ENCODE data around the gene PTGES2. TPM values are rescaled to one million over a fixed set of nuclear protein-coding genes. Genes with fewer than 3 reads are reported as not detected.

PTGES2 gene
- polyA plus RNA-seq, 1 of the 3 experiments (the other 2 are of a cell fraction), result 141 TPM

DNA sequence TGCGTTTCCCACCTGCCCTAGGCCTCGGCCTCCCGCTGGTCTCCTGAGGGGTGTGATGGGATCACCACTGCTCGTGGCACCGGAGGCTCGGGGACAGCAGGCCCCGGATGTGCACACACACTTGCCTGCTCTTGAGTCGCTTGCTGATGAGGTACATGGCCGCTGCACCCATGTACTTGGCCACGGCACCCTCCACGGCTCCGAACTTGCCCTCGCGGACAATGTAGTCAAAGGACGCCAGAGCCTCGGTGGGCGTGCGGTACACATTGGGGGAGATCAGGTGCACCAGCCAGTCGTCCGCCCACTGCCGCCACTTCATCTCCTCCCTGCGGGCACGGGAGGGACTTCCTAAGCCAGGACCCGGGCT lies 4.7 kb downstream of the PTGES2 start:
- WGBS (ENCODE audit: low lambda C conversion rate), result 95% methylated on average over 9 of the region's 24 CpGs
- Histone ChIP-seq H3K9me2 (no peaks in the 10 kb centered on the region), H3K4me3 (ENCODE audit: low read depth in 2 of 2, low read length in 1 of 2) (no peak overlapping the region), H3K4me2 (no peak overlapping the region), H4K20me1 (ENCODE audit: insufficient read depth) (peaks cover 14% of the 10 kb centered on the region; the same call in 1 of the 2 replicates), H3K9ac (no peak overlapping the region), H3K27ac (ENCODE audit: low read depth in 2 of 2, low read length in 1 of 2) (no peak overlapping the region), H3K27me3 (ENCODE audit: insufficient read depth) (no peaks in the 10 kb centered on the region), H3F3A (replicated peaks; ENCODE audit: insufficient read depth) (no peaks in the 10 kb centered on the region), H3K79me2 (ENCODE audit: insufficient read depth) (peaks cover 21% of the 10 kb centered on the region), H3K4me1 (ENCODE audit: control insufficient read depth in 1 of 2, insufficient read depth in 2 of 2, low read depth in 1 of 2, low read length in 1 of 2) (peaks cover 3 to 18% of the 10 kb centered on the region in 2 experiments; a peak in 1 of 4 replicates), H3K36me3 (replicated peaks in 1 of 2; ENCODE audit: control insufficient read depth in 1 of 2, insufficient read depth in 2 of 2, low read length in 1 of 2) (peaks cover 0 to 26% of the 10 kb centered on the region in 2 experiments), H3K9me3 (no peaks in the 10 kb centered on the region), H2AFZ (ENCODE audit: low read depth) (no peak overlapping the region)
- no peak for DNase-seq
- TF ChIP-seq FOXM1 (IDR thresholded peaks at IDR 0.05; ENCODE audit: low read depth), result no peak
- TF ChIP-seq, protein P1, sequence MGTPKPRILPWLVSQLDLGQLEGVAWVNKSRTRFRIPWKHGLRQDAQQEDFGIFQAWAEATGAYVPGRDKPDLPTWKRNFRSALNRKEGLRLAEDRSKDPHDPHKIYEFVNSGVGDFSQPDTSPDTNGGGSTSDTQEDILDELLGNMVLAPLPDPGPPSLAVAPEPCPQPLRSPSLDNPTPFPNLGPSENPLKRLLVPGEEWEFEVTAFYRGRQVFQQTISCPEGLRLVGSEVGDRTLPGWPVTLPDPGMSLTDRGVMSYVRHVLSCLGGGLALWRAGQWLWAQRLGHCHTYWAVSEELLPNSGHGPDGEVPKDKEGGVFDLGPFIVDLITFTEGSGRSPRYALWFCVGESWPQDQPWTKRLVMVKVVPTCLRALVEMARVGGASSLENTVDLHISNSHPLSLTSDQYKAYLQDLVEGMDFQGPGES (IDR thresholded peaks at IDR 0.05; ENCODE audit: low read depth, low read length), result no peak
- TF ChIP-seq MEF2A (IDR thresholded peaks at IDR 0.05; ENCODE audit: borderline replicate concordance, low read depth), result no peak
- TF ChIP-seq JUND (IDR thresholded peaks at IDR 0.05), result no peak
- TF ChIP-seq RFX5 (IDR thresholded peaks at IDR 0.05; ENCODE audit: low read length), result no peak
- TF ChIP-seq YY1 (IDR thresholded peaks at IDR 0.05; ENCODE audit: low read depth), result no peak
- POLR2A ChIA-PET, result no interaction called here
- CTCF ChIA-PET, result no interaction called here

DNA sequence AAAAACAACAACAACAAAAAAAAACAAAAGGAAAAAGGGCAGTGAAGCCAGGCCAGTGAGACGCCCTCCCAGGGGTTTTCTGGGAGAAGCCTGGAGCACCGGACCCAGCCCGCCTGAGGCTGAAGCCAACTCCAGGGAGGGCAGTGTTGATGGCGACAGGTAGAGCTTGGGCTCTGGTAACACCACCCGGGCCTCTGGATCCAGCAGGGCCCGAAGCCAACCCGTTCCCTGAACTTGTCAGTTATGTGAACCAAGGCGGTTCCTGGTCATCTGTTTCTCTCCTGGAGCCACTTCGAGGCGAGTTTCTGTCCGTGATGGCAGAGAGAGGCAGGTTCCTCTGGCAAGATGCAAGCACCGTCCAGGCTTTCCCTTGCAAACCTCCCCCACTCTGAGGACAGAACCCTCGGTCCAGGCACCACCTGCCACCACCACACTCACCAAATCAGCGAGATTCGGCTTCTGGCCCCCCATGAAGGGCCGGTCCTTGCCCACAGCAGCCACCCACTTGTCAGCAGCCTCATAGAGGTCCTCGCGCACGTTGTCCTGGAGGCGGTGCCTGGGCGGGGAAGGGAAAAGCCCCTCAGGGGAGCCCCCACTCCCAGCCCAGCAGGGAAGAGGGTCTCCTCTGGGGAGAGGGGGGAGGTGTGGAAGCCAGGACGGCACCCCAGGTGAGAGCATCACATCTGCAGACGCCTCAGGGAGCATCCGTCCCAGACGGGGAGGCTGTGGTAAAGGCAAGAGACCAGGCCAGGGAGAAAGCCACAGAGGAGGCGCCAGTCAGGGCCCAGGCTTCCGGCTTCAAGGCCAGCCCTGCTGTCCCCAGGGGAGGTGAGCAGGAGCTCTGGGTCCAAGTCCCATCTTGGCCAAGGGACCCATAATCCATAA lies 5.4 kb downstream of the PTGES2 start:
- POLR2A ChIA-PET, result no interaction called here

DNA sequence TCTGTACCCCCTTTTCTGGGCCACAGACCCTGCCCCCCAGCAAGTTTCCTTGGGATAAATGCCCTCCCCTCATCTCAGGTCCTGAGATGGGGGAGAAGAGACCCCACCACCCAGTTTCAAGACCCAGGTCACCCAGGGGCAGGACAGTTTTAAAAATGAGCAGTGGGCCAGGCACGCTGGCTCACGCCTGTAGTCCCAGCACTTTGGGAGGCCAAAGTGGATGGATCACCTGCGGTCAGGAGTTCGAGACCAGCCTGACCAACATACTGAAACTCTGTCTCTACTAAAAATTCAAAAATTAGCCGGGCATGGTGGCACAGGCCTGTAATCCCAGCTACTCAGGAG lies 6.1 kb downstream of the PTGES2 start:
- peaks cover 14% of the 10 kb centered on the region; the same call in 1 of the 2 replicates for H4K20me1 ChIP-seq (ENCODE audit: insufficient read depth)
- H3K9me3 ChIP-seq, result no peaks in the 10 kb centered on the region
- H2AFZ ChIP-seq (ENCODE audit: low read depth), result no peak overlapping the region
- H3K9ac ChIP-seq, result no peak overlapping the region
- TF ChIP-seq RXRA (IDR thresholded peaks at IDR 0.05; ENCODE audit: borderline replicate concordance, low read depth) (no peak), NRF1 (IDR thresholded peaks at IDR 0.05; ENCODE audit: low read depth, low read length) (no peak), FOSL2 (IDR thresholded peaks at IDR 0.05; ENCODE audit: borderline replicate concordance, low read depth) (no peak), POLR2AphosphoS5 (IDR thresholded peaks at IDR 0.05; ENCODE audit: low read depth, low read length) (no peak), YY1 (IDR thresholded peaks at IDR 0.05; ENCODE audit: low read depth) (no peak), SIN3A (IDR thresholded peaks at IDR 0.05; ENCODE audit: borderline replicate concordance, low read depth, low read length) (no peak), EP300 (IDR thresholded peaks at IDR 0.05; ENCODE audit: borderline replicate concordance in 1 of 2, low read depth in 1 of 2, low read length in 1 of 2) (no peak), TCF12 (IDR thresholded peaks at IDR 0.05) (no peak), TAF1 (IDR thresholded peaks at IDR 0.05; ENCODE audit: borderline replicate concordance, low read depth, low read length) (no peak), RCOR1 (IDR thresholded peaks at IDR 0.05; ENCODE audit: low read length) (no peak), GATA2 (CRISPR knock-in tag; IDR thresholded peaks at IDR 0.05) (no peak)
- TF ChIP-seq, protein P2, sequence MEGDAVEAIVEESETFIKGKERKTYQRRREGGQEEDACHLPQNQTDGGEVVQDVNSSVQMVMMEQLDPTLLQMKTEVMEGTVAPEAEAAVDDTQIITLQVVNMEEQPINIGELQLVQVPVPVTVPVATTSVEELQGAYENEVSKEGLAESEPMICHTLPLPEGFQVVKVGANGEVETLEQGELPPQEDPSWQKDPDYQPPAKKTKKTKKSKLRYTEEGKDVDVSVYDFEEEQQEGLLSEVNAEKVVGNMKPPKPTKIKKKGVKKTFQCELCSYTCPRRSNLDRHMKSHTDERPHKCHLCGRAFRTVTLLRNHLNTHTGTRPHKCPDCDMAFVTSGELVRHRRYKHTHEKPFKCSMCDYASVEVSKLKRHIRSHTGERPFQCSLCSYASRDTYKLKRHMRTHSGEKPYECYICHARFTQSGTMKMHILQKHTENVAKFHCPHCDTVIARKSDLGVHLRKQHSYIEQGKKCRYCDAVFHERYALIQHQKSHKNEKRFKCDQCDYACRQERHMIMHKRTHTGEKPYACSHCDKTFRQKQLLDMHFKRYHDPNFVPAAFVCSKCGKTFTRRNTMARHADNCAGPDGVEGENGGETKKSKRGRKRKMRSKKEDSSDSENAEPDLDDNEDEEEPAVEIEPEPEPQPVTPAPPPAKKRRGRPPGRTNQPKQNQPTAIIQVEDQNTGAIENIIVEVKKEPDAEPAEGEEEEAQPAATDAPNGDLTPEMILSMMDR (IDR thresholded peaks at IDR 0.05), result no peak
- TF ChIP-seq, protein P3, sequence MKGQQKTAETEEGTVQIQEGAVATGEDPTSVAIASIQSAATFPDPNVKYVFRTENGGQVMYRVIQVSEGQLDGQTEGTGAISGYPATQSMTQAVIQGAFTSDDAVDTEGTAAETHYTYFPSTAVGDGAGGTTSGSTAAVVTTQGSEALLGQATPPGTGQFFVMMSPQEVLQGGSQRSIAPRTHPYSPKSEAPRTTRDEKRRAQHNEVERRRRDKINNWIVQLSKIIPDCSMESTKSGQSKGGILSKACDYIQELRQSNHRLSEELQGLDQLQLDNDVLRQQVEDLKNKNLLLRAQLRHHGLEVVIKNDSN (IDR thresholded peaks at IDR 0.05; ENCODE audit: borderline replicate concordance, low read depth), result no peak
- H3K4me1 ChIP-seq (ENCODE audit: control insufficient read depth in 1 of 2, insufficient read depth in 2 of 2, low read depth in 1 of 2, low read length in 1 of 2), result peaks cover 4 to 19% of the 10 kb centered on the region in 2 experiments; a peak in 1 of 4 replicates
- no peaks in the 10 kb centered on the region for H3F3A ChIP-seq (replicated peaks; ENCODE audit: insufficient read depth)
- no peaks in the 10 kb centered on the region for H3K9me2 ChIP-seq
- H3K27me3 ChIP-seq (ENCODE audit: insufficient read depth), result no peaks in the 10 kb centered on the region
- ChIA-PET POLR2A (no interaction called here), CTCF (interaction anchor here (1.2 to 1.3 kb wide), 2 partner anchors 22 to 178 kb away, joined by 3 to 6 read pairs; no protein-coding TSS in a partner anchor)
- no peak overlapping the region for H3K4me2 ChIP-seq
- H3K27ac ChIP-seq (ENCODE audit: low read depth in 2 of 2, low read length in 1 of 2), result no peak overlapping the region
- peaks cover 0 to 26% of the 10 kb centered on the region in 2 experiments for H3K36me3 ChIP-seq (replicated peaks in 1 of 2; ENCODE audit: control insufficient read depth in 1 of 2, insufficient read depth in 2 of 2, low read length in 1 of 2)
- no peak overlapping the region for H3K4me3 ChIP-seq (ENCODE audit: low read depth in 2 of 2, low read length in 1 of 2)
- WGBS (ENCODE audit: low lambda C conversion rate), result 95% methylated on average over 5 of the region's 5 CpGs
- H3K79me2 ChIP-seq (ENCODE audit: insufficient read depth), result peaks cover 11% of the 10 kb centered on the region
- DNase-seq, result no peak

More for the DNA sequence above, 5.4 kb downstream of the PTGES2 start:
- Histone ChIP-seq H4K20me1 (ENCODE audit: insufficient read depth) (peaks cover 14% of the 10 kb centered on the region; the same call in 1 of the 2 replicates), H3K9me2 (no peaks in the 10 kb centered on the region), H3K4me3 (ENCODE audit: low read depth in 2 of 2, low read length in 1 of 2) (no peak overlapping the region), H3F3A (replicated peaks; ENCODE audit: insufficient read depth) (no peaks in the 10 kb centered on the region), H3K4me2 (no peak overlapping the region), H2AFZ (ENCODE audit: low read depth) (no peak overlapping the region), H3K27me3 (ENCODE audit: insufficient read depth) (no peaks in the 10 kb centered on the region), H3K4me1 (ENCODE audit: control insufficient read depth in 1 of 2, insufficient read depth in 2 of 2, low read depth in 1 of 2, low read length in 1 of 2) (peaks cover 4 to 19% of the 10 kb centered on the region in 2 experiments; a peak in 1 of 4 replicates), H3K79me2 (ENCODE audit: insufficient read depth) (peaks cover 19% of the 10 kb centered on the region), H3K36me3 (replicated peaks in 1 of 2; ENCODE audit: control insufficient read depth in 1 of 2, insufficient read depth in 2 of 2, low read length in 1 of 2) (peaks cover 0 to 26% of the 10 kb centered on the region in 2 experiments), H3K27ac (ENCODE audit: low read depth in 2 of 2, low read length in 1 of 2) (no peak overlapping the region), H3K9me3 (no peaks in the 10 kb centered on the region), H3K9ac (no peak overlapping the region)
- WGBS (ENCODE audit: low lambda C conversion rate), result 91% methylated on average over 19 of the region's 27 CpGs
- CTCF ChIA-PET, result no interaction called here
- TF ChIP-seq SMC3 (IDR thresholded peaks at IDR 0.05; ENCODE audit: low read depth, low read length) (no peak), RAD21 (IDR thresholded peaks at IDR 0.05; ENCODE audit: low read length) (no peak), JUND (IDR thresholded peaks at IDR 0.05) (no peak), TCF12 (IDR thresholded peaks at IDR 0.05) (no peak)
- no peak for DNase-seq
